ENCODE data around the gene TCERG1L.

- TF ChIP-seq, protein P1, sequence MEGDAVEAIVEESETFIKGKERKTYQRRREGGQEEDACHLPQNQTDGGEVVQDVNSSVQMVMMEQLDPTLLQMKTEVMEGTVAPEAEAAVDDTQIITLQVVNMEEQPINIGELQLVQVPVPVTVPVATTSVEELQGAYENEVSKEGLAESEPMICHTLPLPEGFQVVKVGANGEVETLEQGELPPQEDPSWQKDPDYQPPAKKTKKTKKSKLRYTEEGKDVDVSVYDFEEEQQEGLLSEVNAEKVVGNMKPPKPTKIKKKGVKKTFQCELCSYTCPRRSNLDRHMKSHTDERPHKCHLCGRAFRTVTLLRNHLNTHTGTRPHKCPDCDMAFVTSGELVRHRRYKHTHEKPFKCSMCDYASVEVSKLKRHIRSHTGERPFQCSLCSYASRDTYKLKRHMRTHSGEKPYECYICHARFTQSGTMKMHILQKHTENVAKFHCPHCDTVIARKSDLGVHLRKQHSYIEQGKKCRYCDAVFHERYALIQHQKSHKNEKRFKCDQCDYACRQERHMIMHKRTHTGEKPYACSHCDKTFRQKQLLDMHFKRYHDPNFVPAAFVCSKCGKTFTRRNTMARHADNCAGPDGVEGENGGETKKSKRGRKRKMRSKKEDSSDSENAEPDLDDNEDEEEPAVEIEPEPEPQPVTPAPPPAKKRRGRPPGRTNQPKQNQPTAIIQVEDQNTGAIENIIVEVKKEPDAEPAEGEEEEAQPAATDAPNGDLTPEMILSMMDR (IDR thresholded peaks at IDR 0.05), result no peak
- TF ChIP-seq EP300 (IDR thresholded peaks at IDR 0.05), result no peak
- TF ChIP-seq POLR2A (IDR thresholded peaks at IDR 0.05), result no peak
Measured at GRCh38 chr10:131166486-131166885, 145.0 kb downstream of the TCERG1L start.

Measured in tibial nerve (tissue), 4 donors.